OCI-LY1 (cell line): Measurements from ENCODE around the gene PC.

Experiments
- H2AFZ ChIP-seq: fragments of 200-600 bp; sonication (generic), shearing (Covaris generic); 2 replicates; pipeline ENCODE4 v1.6.0; 2014; ENCODE audit warnings: antibody characterized with exemption, mild to moderate bottlenecking, low read length
- H3F3A ChIP-seq: fragments of 200-600 bp; sonication (generic), shearing (Covaris generic); 2 replicates; pipeline ENCODE4 v1.6.0; 2014; ENCODE audit warnings: mild to moderate bottlenecking, antibody characterized with exemption, low read length, moderate library complexity; ENCODE audit not compliant: insufficient read depth
- H3K27ac ChIP-seq: fragments of 200-600 bp; sonication (generic); 2 replicates; pipeline ENCODE4 v1.5.1; 2014; ENCODE audit warnings: low read length, mixed run types, mild to moderate bottlenecking, low read depth; ENCODE audit not compliant: poor library complexity, severe bottlenecking
- H3K27me3 ChIP-seq: fragments of 200-600 bp; sonication (generic); 2 replicates; pipeline ENCODE4 v1.6.0; 2014; ENCODE audit warnings: antibody characterized with exemption, mild to moderate bottlenecking, low read length, moderate library complexity; ENCODE audit not compliant: insufficient read depth
- H3K36me3 ChIP-seq: fragments of 200-600 bp; sonication (generic); 2 replicates; pipeline ENCODE4 v1.6.1; 2014; ENCODE audit warnings: mild to moderate bottlenecking, antibody characterized with exemption, low read length, moderate library complexity, mixed read lengths; ENCODE audit not compliant: insufficient read depth
- H3K4me1 ChIP-seq: fragments of 200-600 bp; sonication (generic); 2 replicates; pipeline ENCODE4 v1.5.1; 2014; ENCODE audit warnings: mild to moderate bottlenecking, low read length, moderate library complexity; ENCODE audit not compliant: insufficient read depth, severe bottlenecking
- H3K4me2 ChIP-seq: fragments of 200-600 bp; sonication (generic), shearing (Covaris generic); 2 replicates; pipeline ENCODE4 v1.6.1; 2014; ENCODE audit warnings: low read length
- H3K4me3 ChIP-seq: fragments of 200-600 bp; sonication (generic); 2 replicates; pipeline ENCODE4 v1.5.1; 2014; ENCODE audit warnings: low read length, low read depth, mild to moderate bottlenecking, mixed read lengths; ENCODE audit not compliant: poor library complexity, severe bottlenecking
- H3K79me2 ChIP-seq: fragments of 200-600 bp; shearing (Covaris generic); 2 replicates; pipeline ENCODE4 v1.6.1; 2016; ENCODE audit warnings: mixed run types, low read length, mixed read lengths; ENCODE audit not compliant: insufficient read depth
- H3K9ac ChIP-seq: fragments of 200-600 bp; sonication (generic), shearing (Covaris generic); 2 replicates; pipeline ENCODE4 v1.6.1; 2014; ENCODE audit warnings: mild to moderate bottlenecking, low read length, mixed read lengths
- H3K9me2 ChIP-seq: fragments of 200-600 bp; sonication (generic), shearing (Covaris generic); 2 replicates; pipeline ENCODE4 v1.6.1; 2014; ENCODE audit warnings: low read depth, mild to moderate bottlenecking, low read length, mixed read lengths
- H3K9me3 ChIP-seq: fragments of 200-600 bp; shearing (Covaris generic); 2 replicates; pipeline ENCODE4 v1.6.1; 2014; ENCODE audit warnings: low read length, mixed read lengths
- H4K20me1 ChIP-seq: fragments of 200-600 bp; sonication (generic), shearing (Covaris generic); 2 replicates; pipeline ENCODE4 v1.6.0; 2016; ENCODE audit warnings: mild to moderate bottlenecking, low read length; ENCODE audit not compliant: insufficient read depth
- CTCF ChIP-seq: fragments of 200-600 bp; sonication (generic), shearing (Covaris generic); IDR thresholded peaks from 2 replicates; pipeline ENCODE4 v1.5.1; 2017; ENCODE audit warnings: mild to moderate bottlenecking, antibody characterized with exemption, low read length, moderate library complexity, mixed read lengths
- EZH2 ChIP-seq: fragments of 200-600 bp; sonication (generic), shearing (Covaris generic); IDR thresholded peaks from 2 replicates; pipeline ENCODE4 v1.8.0; 2017; ENCODE audit warnings: borderline replicate concordance, mixed run types, mild to moderate bottlenecking, antibody characterized with exemption, low read length, moderate library complexity, mixed read lengths

The PC gene

GRCh38 chr11:66912361-66912760 lies 45.8 kb downstream of the PC start:
- no peaks in the 10 kb centered on the region for H3F3A ChIP-seq
- no peak overlapping the region for H3K9ac ChIP-seq
- H4K20me1 ChIP-seq, result no peaks in the 10 kb centered on the region
- H2AFZ ChIP-seq, result no peak overlapping the region
- H3K4me3 ChIP-seq, result no peak overlapping the region
- H3K27ac ChIP-seq, result no peak overlapping the region
- H3K36me3 ChIP-seq, result no peaks in the 10 kb centered on the region
- TF ChIP-seq EZH2 (no peak), CTCF (no peak)
- no peaks in the 10 kb centered on the region for H3K9me3 ChIP-seq
- H3K79me2 ChIP-seq, result no peaks in the 10 kb centered on the region
- H3K4me1 ChIP-seq, result no peaks in the 10 kb centered on the region
- no peaks in the 10 kb centered on the region for H3K9me2 ChIP-seq
- no peak overlapping the region for H3K4me2 ChIP-seq
- H3K27me3 ChIP-seq, result peaks cover 7% of the 10 kb centered on the region; the same call in 1 of the 2 replicates

- H3K9me3 ChIP-seq, result no peaks in the 10 kb centered on the region
- H3K4me1 ChIP-seq, result no peaks in the 10 kb centered on the region
- no peak overlapping the region for H3K9ac ChIP-seq
- H3K27ac ChIP-seq, result no peak overlapping the region
- no peaks in the 10 kb centered on the region for H3K79me2 ChIP-seq
- H3K4me2 ChIP-seq, result no peak overlapping the region
- H4K20me1 ChIP-seq, result no peaks in the 10 kb centered on the region
- peaks cover 7% of the 10 kb centered on the region; the same call in 1 of the 2 replicates for H3K27me3 ChIP-seq
- H3K4me3 ChIP-seq, result no peak overlapping the region
- TF ChIP-seq EZH2, result no peak
- TF ChIP-seq CTCF, result no peak
- H3K36me3 ChIP-seq, result no peaks in the 10 kb centered on the region
- H3F3A ChIP-seq, result no peaks in the 10 kb centered on the region
- no peak overlapping the region for H2AFZ ChIP-seq
- no peaks in the 10 kb centered on the region for H3K9me2 ChIP-seq
Measured at GRCh38 chr11:66910669-66911068, 47.5 kb downstream of the PC start.

GRCh38 chr11:66910016-66910415 lies 48.2 kb downstream of the PC start:
- Histone ChIP-seq H3K27me3 (peaks cover 7% of the 10 kb centered on the region; the same call in 1 of the 2 replicates), H3K9me3 (no peaks in the 10 kb centered on the region), H3K4me3 (no peak overlapping the region), H4K20me1 (no peaks in the 10 kb centered on the region), H3K36me3 (no peaks in the 10 kb centered on the region), H3K79me2 (no peaks in the 10 kb centered on the region), H3K9me2 (no peaks in the 10 kb centered on the region), H3F3A (no peaks in the 10 kb centered on the region), H2AFZ (no peak overlapping the region), H3K9ac (no peak overlapping the region), H3K4me1 (no peaks in the 10 kb centered on the region), H3K4me2 (no peak overlapping the region), H3K27ac (no peak overlapping the region)
- TF ChIP-seq EZH2 (no peak), CTCF (no peak)
